GM12878 (cell line): Measurements from ENCODE around the gene TIMM9. TPM values are rescaled to one million over a fixed set of nuclear protein-coding genes. Genes with fewer than 3 reads are reported as not detected.

Experiments used
- ATAC-seq: fragments of 200-7000 bp; cut with Tn5 transposase; 3 replicates; pipeline ENCODE4 v1.9.1; 2020; ENCODE audit warnings: mild to moderate bottlenecking, moderate library complexity
- BruUV-seq: library from RNA; stranded (reverse); fragments of 400-500 nt; replicated peaks from 2 replicates; lab custom pipeline; 2021; lab: Mats Ljungman, UMichigan
- CTCF ChIA-PET: fragments of 300-600 bp; sonication (Branson Sonifier 250); formaldehyde crosslinking; extraction: SDS; loops from one replicate; lab custom pipeline; 2021; ENCODE audit warnings: inconsistent platforms; lab: Yijun Ruan, JAX
- POLR2A ChIA-PET: fragments of 350-600 bp; formaldehyde crosslinking; extraction: SDS; loops from one replicate; lab custom pipeline; 2021; ENCODE audit warnings: inconsistent platforms; lab: Charles Lee
- RAD21 ChIA-PET: fragments of 300-600 bp; sonication (Branson Sonifier 250); formaldehyde crosslinking; loops from one replicate; lab custom pipeline; 2023; ENCODE audit warnings: antibody characterized with exemption; ENCODE audit not compliant: unreplicated experiment; lab: Charles Lee
- SMC1A ChIA-PET: fragments of 300-600 bp; sonication (Branson Sonifier 250); formaldehyde crosslinking; loops from one replicate; lab custom pipeline; 2023; ENCODE audit not compliant: unreplicated experiment, uncharacterized antibody; lab: Charles Lee
- DNase-seq: peaks from one replicate; pipeline ENCODE4 v3.0.0-alpha.2; 2011; ENCODE audit warnings: low read depth, low spot score
- FAIRE-seq: peaks from 3 replicates; lab custom pipeline; 2011; peaks lifted over from hg19 to GRCh38; lab: Jason Lieb, UNC
- H2AFZ ChIP-seq: 2 replicates; pipeline ENCODE4 v1.6.0; 2011; ENCODE audit warnings: low read depth, low read length, control low read depth; ENCODE audit not compliant: control insufficient read depth
- H3K27ac ChIP-seq: 2 replicates; pipeline ENCODE4 v1.5.1; 2011; ENCODE audit warnings: control low read depth; ENCODE audit not compliant: control insufficient read depth, insufficient read depth
- H3K27me3 ChIP-seq, 2 experiments: replicated peaks in 1 of 2; 2 replicates each; pipeline versions ENCODE4 v1.6.0 to v1.6.1; 2011; ENCODE audit warnings: low read length in 1 of 2; ENCODE audit not compliant: control insufficient read depth in 2 of 2, insufficient read depth in 2 of 2
- H3K36me3 ChIP-seq, 2 experiments: 2 replicates each; pipeline ENCODE4 v1.5.1; 2011; ENCODE audit warnings: low read length in 1 of 2; ENCODE audit not compliant: control insufficient read depth in 2 of 2, insufficient read depth in 2 of 2
- H3K4me1 ChIP-seq: 2 replicates; pipeline ENCODE4 v1.6.1; 2011; ENCODE audit warnings: mild to moderate bottlenecking, low read length, moderate library complexity, mixed read lengths; ENCODE audit not compliant: control insufficient read depth, insufficient read depth
- H3K4me2 ChIP-seq: 2 replicates; pipeline ENCODE4 v1.6.0; 2011; ENCODE audit warnings: control low read depth; ENCODE audit not compliant: control insufficient read depth, insufficient read depth
- H3K4me3 ChIP-seq: fragments of 200-600 bp; sonication (generic); 2 replicates; pipeline ENCODE4 v1.5.1; 2016
- H3K79me2 ChIP-seq: 2 replicates; pipeline ENCODE4 v1.6.0; 2011; ENCODE audit warnings: low read length; ENCODE audit not compliant: control insufficient read depth, insufficient read depth
- H3K9ac ChIP-seq: 2 replicates; pipeline ENCODE4 v1.8.0; 2011; ENCODE audit warnings: low read length, control low read depth, mixed read lengths; ENCODE audit not compliant: control insufficient read depth, insufficient read depth
- H3K9me3 ChIP-seq: replicated peaks from 3 replicates; pipeline ENCODE4 v1.5.1; 2011; ENCODE audit warnings: mild to moderate bottlenecking, low read length; ENCODE audit not compliant: control insufficient read depth, insufficient read depth
- H4K20me1 ChIP-seq: 2 replicates; pipeline ENCODE4 v1.6.0; 2011; ENCODE audit not compliant: control insufficient read depth, insufficient read depth
- FOS ChIP-seq: IDR thresholded peaks from 3 replicates; pipeline ENCODE4 v1.6.1; 2011; ENCODE audit warnings: borderline replicate concordance; ENCODE audit not compliant: insufficient read length; ENCODE audit errors: extremely low read depth
- NFIC ChIP-seq: IDR thresholded peaks from 2 replicates; pipeline ENCODE4 v1.6.1; 2012; ENCODE audit warnings: low read depth, mild to moderate bottlenecking, inconsistent platforms, low read length, moderate library complexity
- RCOR1 ChIP-seq: conservative IDR thresholded peaks from 2 replicates; pipeline ENCODE4 v1.6.1; 2012; ENCODE audit warnings: low read depth, low read length, improper control_type of control experiment
- RELA ChIP-seq: fragments of 450-650 bp; IDR thresholded peaks from 2 replicates; pipeline ENCODE4 v1.8.0; 2014; ENCODE audit warnings: borderline replicate concordance; ENCODE audit not compliant: partially characterized antibody
- SPI1 ChIP-seq: IDR thresholded peaks from 2 replicates; pipeline ENCODE4 v1.6.1; 2011; ENCODE audit warnings: low read depth, mild to moderate bottlenecking, low read length, moderate library complexity, borderline replicate concordance; ENCODE audit not compliant: insufficient read depth
- SRF ChIP-seq, 2 experiments: IDR thresholded peaks; 2 replicates each; pipeline ENCODE4 v1.6.1; 2011; ENCODE audit warnings: low read depth in 2 of 2, low read length in 2 of 2, mild to moderate bottlenecking in 1 of 2, moderate library complexity in 1 of 2
- ZNF207 ChIP-seq: fragments of 450-650 bp; IDR thresholded peaks from 2 replicates; pipeline ENCODE4 v1.6.1; 2014; ENCODE audit warnings: antibody characterized with exemption, mild to moderate bottlenecking, borderline replicate concordance
- WGBS: methylation state at CpG from one replicate; pipeline ENCODE4 v1.1.6; 2016; ENCODE audit warnings: low lambda C conversion rate; ENCODE audit not compliant: insufficient replicate concordance, insufficient coverage; ENCODE audit errors: missing lambda C conversion rate; 5-methylcytosine and 5-hydroxymethylcytosine counted together
- in situ Hi-C: fragments of 300-500 bp; cut with MboI; formaldehyde crosslinking; loops from 9 replicates; pipeline ENCODE4 v1.14.3; 2018; ENCODE audit warnings: mixed read lengths
- intact Hi-C: fragments of 100-400 bp; cut with micrococcal nuclease; formaldehyde crosslinking; loops from one replicate; pipeline ENCODE4 v1.14.2; 2022; ENCODE audit not compliant: unreplicated experiment
- polyA plus RNA-seq, 11 experiments: library from polyadenylated mRNA; depleted of rRNA in 4 of 11; unstranded in 6 of 11; stranded (reverse) in 5 of 11; fragments of >200 nt; fragmentation: Nextera tagmentation in 4 of 11; fragmentation: Illumina TruSeq in 1 of 11; extraction: Ambion mirVana in 4 of 11; extraction: Trizol in 1 of 11; gene quantifications; 1 replicate in 1 of 11; 2 replicates in 10 of 11; pipeline versions ENCODE4 v1.2.1 to v1.2.3, GENCODE V29; 2011 to 2016; ENCODE audit warnings: inconsistent platforms in 2 of 11, missing spikeins in 2 of 11, low read depth in 1 of 11
- total RNA-seq, 4 experiments: library from RNA; depleted of rRNA in 3 of 4; stranded (reverse); fragments of >200 nt in 3 of 4; fragmentation: Illumina TruSeq in 1 of 4; extraction: Trizol in 1 of 4; gene quantifications; 2 replicates each; pipeline versions ENCODE4 v1.2.1 to v1.2.3, GENCODE V29; 2013 to 2021

Gene TIMM9
- total and polyA plus RNA-seq, 10 of the 15 experiments (the other 5 are each of a cell fraction or from before 2014, with no cell fraction given) = 36.6 to 116 (median 62.0) TPM

DNA sequence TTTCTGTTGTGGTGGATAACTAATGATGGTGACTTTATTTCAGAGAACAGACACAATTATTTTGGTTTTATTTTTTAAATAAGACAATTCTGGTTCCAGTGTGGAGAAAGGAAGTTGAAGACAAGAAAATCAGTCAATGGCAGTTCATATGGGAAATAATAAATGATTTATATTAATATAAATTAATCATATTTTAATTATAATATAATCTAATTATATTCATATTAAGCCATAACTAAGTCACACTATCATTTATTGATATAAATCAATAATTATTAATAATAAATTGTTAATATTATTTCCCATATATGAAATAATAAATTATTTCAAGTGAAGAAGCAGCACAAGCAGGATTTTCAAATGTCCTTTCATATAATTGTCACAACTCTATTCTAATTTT lies 28.8 kb downstream of the TIMM9 start (continued):
- TF ChIP-seq SPI1 (no peak), RELA (no peak), NFIC (no peak), RCOR1 (no peak)

- ChIA-PET SMC1A (interaction anchor here (0.8 to 1.9 kb wide), 2 partner anchors 31 to 193 kb away, joined by 3 to 5 read pairs; partner anchors contain the start of gene KIAA0586), CTCF (no interaction called here), POLR2A (no interaction called here), RAD21 (no interaction called here)
- Histone ChIP-seq H3K4me2 (no peak overlapping the region), H3K9ac (no peak overlapping the region), H3K27ac (no peak overlapping the region), H2AFZ (no peak overlapping the region), H3K79me2 (no peaks in the 10 kb centered on the region), H3K9me3 (no peaks in the 10 kb centered on the region), H3K36me3 (no peaks in the 10 kb centered on the region), H4K20me1 (no peaks in the 10 kb centered on the region), H3K27me3 (no peaks in the 10 kb centered on the region), H3K4me3 (no peak overlapping the region), H3K4me1 (peaks cover 4% of the 10 kb centered on the region; the same call in 1 of the 2 replicates)
- FAIRE-seq (no peak), ATAC-seq (no peak), DNase-seq (no peak)
- 97% methylated on average over 6 of the region's 6 CpGs for WGBS
- in situ Hi-C loops (no loop called here), intact Hi-C loops (loop anchor here (5.0 kb wide), 1 partner anchor 290 kb away; no protein-coding TSS in a partner anchor)
- TF ChIP-seq SRF (IDR thresholded peaks at IDR 0.05; ENCODE audit: low read depth in 2 of 2, low read length in 2 of 2) = no peak
- no peak for TF ChIP-seq FOS
- TF ChIP-seq ZNF207 = no peak
- BruUV-seq = no TSS peak
Measured at GRCh38 chr14:58397156-58397555, 30.2 kb downstream of the TIMM9 start.
